ENCODE results near the gene GPR155.
"Not testable (repeated sequence)": the region's sequence is repeated elsewhere in the genome, so short reads cannot be mapped to it uniquely, and the experiment has no call there.

GRCh38 chr2:174410039-174410438 is 76.8 kb downstream of the GPR155 start:
- not testable (repeated sequence) for TF ChIP-seq CTCF (conservative IDR thresholded peaks at IDR 0.05; ENCODE audit: low read length); EZH2phosphoT487 (IDR thresholded peaks at IDR 0.05; ENCODE audit: borderline replicate concordance)

Measured in Loucy (cell line).